ENCODE data around the gene PHACTR1.
A peak's percentile ranks its signal among the peaks of the same experiment; 100 is the strongest.

PHACTR1 gene

DNA sequence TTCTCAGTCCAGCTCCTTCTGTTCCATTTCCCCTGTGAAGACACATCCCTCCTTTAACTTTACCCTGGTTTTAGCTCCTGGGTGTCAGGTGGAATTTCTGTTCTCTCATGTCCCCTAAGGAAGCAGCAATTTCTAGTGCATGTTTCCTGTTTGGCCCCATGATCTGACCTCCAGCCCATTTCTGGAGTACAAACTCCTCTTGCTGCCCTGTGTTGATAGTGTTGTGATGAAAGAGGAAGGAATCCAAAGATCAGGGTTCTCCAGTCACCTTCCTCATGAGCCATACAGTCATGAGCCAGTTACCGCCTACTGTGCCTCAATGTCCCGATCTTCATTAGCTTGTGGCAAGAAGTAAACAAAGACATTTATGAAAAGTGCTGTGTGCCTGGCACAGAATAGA is 97.4 kb downstream of the PHACTR1 start:
- in situ Hi-C loops (cut with HindIII; ENCODE audit: low sequenced_read_pairs) = no loop called here
- no peak for DNase-seq (ENCODE audit: low read depth)
- H3K4me3 ChIP-seq (ENCODE audit: low read depth, low read length) = no peak overlapping the region
- TF ChIP-seq, protein P1, sequence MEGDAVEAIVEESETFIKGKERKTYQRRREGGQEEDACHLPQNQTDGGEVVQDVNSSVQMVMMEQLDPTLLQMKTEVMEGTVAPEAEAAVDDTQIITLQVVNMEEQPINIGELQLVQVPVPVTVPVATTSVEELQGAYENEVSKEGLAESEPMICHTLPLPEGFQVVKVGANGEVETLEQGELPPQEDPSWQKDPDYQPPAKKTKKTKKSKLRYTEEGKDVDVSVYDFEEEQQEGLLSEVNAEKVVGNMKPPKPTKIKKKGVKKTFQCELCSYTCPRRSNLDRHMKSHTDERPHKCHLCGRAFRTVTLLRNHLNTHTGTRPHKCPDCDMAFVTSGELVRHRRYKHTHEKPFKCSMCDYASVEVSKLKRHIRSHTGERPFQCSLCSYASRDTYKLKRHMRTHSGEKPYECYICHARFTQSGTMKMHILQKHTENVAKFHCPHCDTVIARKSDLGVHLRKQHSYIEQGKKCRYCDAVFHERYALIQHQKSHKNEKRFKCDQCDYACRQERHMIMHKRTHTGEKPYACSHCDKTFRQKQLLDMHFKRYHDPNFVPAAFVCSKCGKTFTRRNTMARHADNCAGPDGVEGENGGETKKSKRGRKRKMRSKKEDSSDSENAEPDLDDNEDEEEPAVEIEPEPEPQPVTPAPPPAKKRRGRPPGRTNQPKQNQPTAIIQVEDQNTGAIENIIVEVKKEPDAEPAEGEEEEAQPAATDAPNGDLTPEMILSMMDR (IDR thresholded peaks at IDR 0.05; ENCODE audit: low read depth, low read length, missing control alignments) = no peak

DNA sequence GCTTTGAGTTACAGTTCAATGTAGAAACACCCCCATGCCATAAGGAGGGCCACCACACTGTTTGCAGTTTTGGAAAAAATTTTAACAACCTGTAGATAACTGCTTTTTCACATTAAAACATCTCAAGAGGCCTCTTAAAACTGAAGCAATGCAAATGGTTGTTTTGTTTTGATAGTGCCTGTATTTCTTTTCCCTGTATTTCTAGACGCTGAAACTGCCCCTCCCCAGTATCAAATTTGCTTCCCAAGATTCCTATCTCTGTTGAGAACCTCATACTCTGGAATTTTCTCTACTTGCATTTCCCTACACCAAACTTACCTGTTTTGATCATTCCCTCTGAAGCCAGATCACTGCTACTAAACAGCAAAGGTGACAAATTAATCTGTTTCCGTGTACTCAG is 98.5 kb downstream of the PHACTR1 start:
- TF ChIP-seq, protein P1 (IDR thresholded peaks at IDR 0.05; ENCODE audit: low read depth, low read length, missing control alignments) = no peak
- H3K4me3 ChIP-seq (ENCODE audit: low read depth, low read length) = no peak overlapping the region
- DNase-seq (ENCODE audit: low read depth) = no peak
- in situ Hi-C loops (cut with HindIII; ENCODE audit: low sequenced_read_pairs) = no loop called here

DNA sequence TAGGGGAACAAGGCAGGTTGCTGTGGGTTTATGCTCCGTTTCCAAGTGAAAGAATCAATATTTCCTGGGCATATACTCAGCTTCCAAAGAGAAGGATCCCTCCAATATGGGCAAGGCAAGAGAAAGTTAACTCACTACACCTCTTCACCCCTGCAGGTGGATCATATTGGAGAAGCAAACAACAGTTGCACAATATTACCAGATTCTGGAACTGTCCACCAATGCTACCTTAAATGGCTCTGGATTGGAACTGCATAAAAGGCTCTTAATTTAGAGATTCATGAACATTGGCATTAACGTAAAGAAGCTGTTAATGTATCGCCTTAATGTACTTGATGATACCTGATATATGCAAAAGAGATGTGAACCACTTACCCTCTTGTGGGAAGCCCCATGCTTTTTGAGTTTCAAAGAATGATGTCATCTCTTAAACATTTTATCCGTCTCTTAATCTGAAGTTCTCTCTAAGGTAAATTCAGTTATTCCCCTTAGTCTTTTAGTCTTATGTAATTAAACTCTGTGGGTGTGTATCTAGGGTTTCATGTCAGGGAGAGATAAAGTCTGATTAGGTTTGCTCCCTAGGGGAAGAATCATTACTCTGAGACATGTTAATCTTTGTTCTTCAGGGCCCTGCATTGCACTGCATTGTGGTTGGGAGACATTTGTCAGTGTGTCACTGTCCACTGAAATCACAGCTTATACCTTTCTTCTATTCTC is 99.5 kb downstream of the PHACTR1 start:
- no peak for DNase-seq (ENCODE audit: low read depth)
- in situ Hi-C loops (cut with HindIII; ENCODE audit: low sequenced_read_pairs) = no loop called here

DNA sequence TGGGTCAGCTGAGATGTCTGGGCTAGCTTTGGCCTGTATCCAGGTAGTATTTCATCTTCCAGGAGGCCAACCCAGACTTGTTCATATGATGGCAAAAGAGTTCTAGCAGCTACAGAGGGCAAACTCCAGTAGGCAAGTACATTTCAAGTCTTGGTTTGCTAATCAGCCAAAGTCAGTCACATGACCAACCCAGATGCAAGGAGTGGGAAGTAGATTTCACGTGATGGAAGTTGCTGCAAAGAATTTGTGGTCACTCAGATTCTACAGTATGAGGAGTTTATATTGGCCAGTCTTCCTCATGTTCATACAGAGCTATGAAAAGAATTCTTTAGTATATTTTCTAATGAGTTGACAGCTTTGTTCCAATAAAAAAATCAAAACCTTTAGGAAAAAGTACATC is 101.8 kb downstream of the PHACTR1 start:
- peak; percentile 18 for DNase-seq (ENCODE audit: low read depth)
- in situ Hi-C loops (cut with HindIII; ENCODE audit: low sequenced_read_pairs) = no loop called here
- no peak overlapping the region for H3K4me3 ChIP-seq (ENCODE audit: low read depth, low read length)
- TF ChIP-seq, protein P1 (IDR thresholded peaks at IDR 0.05; ENCODE audit: low read depth, low read length, missing control alignments) = no peak

More for the DNA sequence above, 99.5 kb downstream of the PHACTR1 start:
- H3K4me3 ChIP-seq (ENCODE audit: low read depth, low read length) = no peak overlapping the region
- TF ChIP-seq, protein P1 (IDR thresholded peaks at IDR 0.05; ENCODE audit: low read depth, low read length, missing control alignments) = no peak

DNA sequence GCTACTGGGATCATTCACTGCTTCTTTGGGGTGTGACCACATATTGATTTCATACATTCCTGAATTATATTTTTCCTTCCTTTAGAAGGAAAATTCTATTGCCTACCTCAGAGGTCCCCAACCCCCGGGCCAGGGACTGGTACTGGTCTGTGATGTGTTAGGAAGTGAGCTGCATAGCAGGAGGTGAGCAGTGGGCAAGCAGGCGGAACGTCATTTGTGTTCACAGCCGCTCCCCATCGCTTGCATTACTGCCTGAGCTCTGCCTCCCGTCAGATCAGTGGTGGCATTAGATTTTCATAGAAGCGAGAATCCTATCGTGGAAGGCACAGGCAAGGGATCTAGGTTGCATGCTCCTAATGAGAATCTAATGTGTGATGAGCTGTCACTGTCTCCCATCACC is 107.3 kb downstream of the PHACTR1 start:
- in situ Hi-C loops (cut with HindIII; ENCODE audit: low sequenced_read_pairs) = no loop called here

DNA sequence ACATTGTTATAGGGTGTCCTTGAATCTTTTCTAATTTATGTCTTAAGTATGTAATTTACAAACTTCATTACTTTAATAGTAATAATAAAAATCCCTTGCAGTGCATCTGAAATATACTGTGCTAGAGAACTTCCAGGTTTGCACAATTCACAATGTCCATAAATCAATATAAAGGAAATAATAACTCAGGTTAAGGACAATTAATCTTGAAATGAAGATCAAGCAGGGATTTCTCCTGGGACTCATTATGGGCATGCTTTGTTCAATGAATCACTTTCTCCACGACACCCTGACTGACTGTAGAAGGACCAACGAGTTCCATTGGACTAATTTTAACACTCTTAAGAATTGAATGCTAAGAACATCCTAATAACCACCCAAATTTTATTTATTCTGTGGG is 110.0 kb downstream of the PHACTR1 start:
- DNase-seq (ENCODE audit: low read depth) = no peak
- TF ChIP-seq, protein P1 (IDR thresholded peaks at IDR 0.05; ENCODE audit: low read depth, low read length, missing control alignments) = no peak
- in situ Hi-C loops (cut with HindIII; ENCODE audit: low sequenced_read_pairs) = no loop called here

More for the DNA sequence above, 107.3 kb downstream of the PHACTR1 start:
- no peak overlapping the region for H3K4me3 ChIP-seq (ENCODE audit: low read depth, low read length)
- DNase-seq (ENCODE audit: low read depth) = no peak
- TF ChIP-seq, protein P1 (IDR thresholded peaks at IDR 0.05; ENCODE audit: low read depth, low read length, missing control alignments) = no peak

More for the DNA sequence above, 110.0 kb downstream of the PHACTR1 start:
- no peak overlapping the region for H3K4me3 ChIP-seq (ENCODE audit: low read depth, low read length)
